Measurements from ENCODE around the gene TMTC2. TPM values are rescaled to one million over a fixed set of nuclear protein-coding genes. Genes with fewer than 3 reads are reported as not detected.

Gene TMTC2
- total and polyA plus RNA-seq, 2 donors (not counting 1 experiment from before 2014, with no cell fraction given): 2.4 to 3.2 TPM

DNA sequence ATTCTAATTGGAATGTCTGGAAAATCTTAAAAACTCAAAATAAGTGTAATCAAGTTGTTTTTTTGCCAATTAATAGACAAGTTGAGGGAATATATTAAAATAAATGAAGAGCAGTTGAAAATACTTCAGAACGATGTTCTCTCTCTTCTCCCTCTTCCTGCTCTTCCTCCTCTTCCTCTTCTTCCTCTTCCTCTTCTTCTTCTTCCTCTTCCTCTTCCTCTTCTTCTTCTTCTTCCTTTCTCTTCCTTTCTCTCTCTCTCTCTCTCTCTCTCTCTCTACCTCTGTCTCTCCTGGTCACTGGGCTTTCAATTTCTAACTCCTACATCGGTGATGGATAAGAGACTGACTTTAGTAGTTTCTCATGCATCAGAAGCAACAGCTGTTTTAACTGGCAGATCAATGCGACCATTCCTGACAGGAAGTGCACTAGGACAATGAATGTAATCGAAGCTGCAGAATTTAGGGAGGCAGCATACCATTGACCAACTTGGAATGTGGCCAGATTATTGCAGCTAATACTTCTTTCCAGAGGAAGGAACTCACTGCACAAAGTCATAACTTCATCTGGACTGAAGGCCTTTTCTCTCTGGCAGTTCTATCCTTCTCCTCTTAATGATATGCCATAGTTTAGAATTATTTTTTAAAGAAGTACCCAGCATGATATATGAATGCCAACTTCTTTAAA is 13.8 kb upstream of the TMTC2 start:
- DNase-seq: no peak
- no peaks in the 10 kb centered on the region for H4K20me1 ChIP-seq (ENCODE audit: control insufficient read depth, insufficient read depth, low read length, poor library complexity, severe bottlenecking)
- H3K4me2 ChIP-seq (replicated peaks; ENCODE audit: low read depth, low read length, poor library complexity, severe bottlenecking): no peak overlapping the region
- no peak for ATAC-seq (ENCODE audit: low read depth)
- TF ChIP-seq EZH2 (IDR thresholded peaks at IDR 0.05; ENCODE audit: borderline replicate concordance, insufficient read depth, low read depth, low read length, poor library complexity, severe bottlenecking): no peak
- Mint-ChIP-seq H3K27me3 (peaks cover 9% of the 10 kb centered on the region), H3K4me3 (no peak overlapping the region), H3K27ac (no peak overlapping the region), H3K9me3 (ENCODE audit: insufficient read depth) (no peaks in the 10 kb centered on the region), H3K4me1 (no peaks in the 10 kb centered on the region)
- no peak overlapping the region for H2AFZ ChIP-seq (ENCODE audit: insufficient read depth, low read depth, low read length, poor library complexity, severe bottlenecking)
- no peaks in the 10 kb centered on the region for H3K79me2 ChIP-seq (ENCODE audit: control insufficient read depth, insufficient read depth, low read length)
- H3K4me3 ChIP-seq (ENCODE audit: control extremely low read depth in 1 of 5, extremely low read depth in 1 of 5, insufficient read depth in 1 of 5, low read depth in 2 of 5, low read length in 4 of 5): no peak overlapping the region
- H3K27ac ChIP-seq (ENCODE audit: low read length in 2 of 2): no peak overlapping the region
- no peaks in the 10 kb centered on the region for H3K27me3 ChIP-seq (replicated peaks in 1 of 4; ENCODE audit: control extremely low read depth in 1 of 4, control insufficient read depth in 3 of 4, insufficient read depth in 4 of 4, low read length in 3 of 4)
- H3K4me1 ChIP-seq (ENCODE audit: control insufficient read depth in 2 of 2, insufficient read depth in 2 of 2, low read length in 2 of 2): no peaks in the 10 kb centered on the region
- no peaks in the 10 kb centered on the region for H3K36me3 ChIP-seq (replicated peaks in 1 of 2; ENCODE audit: control extremely low read depth in 1 of 2, control insufficient read depth in 1 of 2, extremely low read depth in 1 of 2, insufficient read depth in 2 of 2, low read length in 1 of 2)
- H3K9ac ChIP-seq (ENCODE audit: low read length): no peak overlapping the region
- POLR2A ChIA-PET: no interaction called here
- CTCF ChIA-PET: interaction anchor here (1.1 kb wide), 1 partner anchor 13 kb away, joined by 4 read pairs; no protein-coding TSS in a partner anchor
- no peaks in the 10 kb centered on the region for H3K9me3 ChIP-seq (ENCODE audit: control extremely low read depth in 1 of 3, control insufficient read depth in 2 of 3, insufficient read depth in 1 of 3, low read length in 2 of 3)
- intact Hi-C loops (cut with micrococcal nuclease): no loop called here
- WGBS (ENCODE audit: insufficient coverage): 90% methylated on average over 3 of the region's 4 CpGs

DNA sequence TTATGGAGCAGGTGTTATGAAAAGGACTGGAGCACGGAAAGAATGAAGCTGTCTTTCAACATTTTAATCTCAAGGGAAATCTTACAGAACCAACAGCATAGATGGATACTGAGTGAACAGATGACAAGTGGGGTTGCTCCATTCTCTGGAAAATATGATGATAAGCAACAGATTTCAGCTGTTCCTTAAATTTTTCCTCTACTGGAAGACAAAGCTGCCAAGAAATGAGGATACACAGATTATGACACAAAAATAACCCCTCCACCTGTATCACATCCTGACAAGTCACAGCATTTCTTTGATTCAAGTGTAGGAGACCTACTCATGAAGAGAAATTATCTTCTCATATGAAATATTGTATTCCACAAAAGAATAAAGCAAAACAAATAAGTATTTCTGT is 13.0 kb upstream of the TMTC2 start:
- H3K9me3 ChIP-seq (ENCODE audit: control extremely low read depth in 1 of 3, control insufficient read depth in 2 of 3, insufficient read depth in 1 of 3, low read length in 2 of 3): no peaks in the 10 kb centered on the region
- no peak for ATAC-seq (ENCODE audit: low read depth)
- H3K27ac ChIP-seq (ENCODE audit: low read length in 2 of 2): no peak overlapping the region
- Mint-ChIP-seq H3K9me3 (ENCODE audit: insufficient read depth) (no peaks in the 10 kb centered on the region), H3K4me1 (no peaks in the 10 kb centered on the region), H3K27me3 (peaks cover 12% of the 10 kb centered on the region), H3K4me3 (no peak overlapping the region), H3K27ac (no peak overlapping the region)
- H2AFZ ChIP-seq (ENCODE audit: insufficient read depth, low read depth, low read length, poor library complexity, severe bottlenecking): no peak overlapping the region
- WGBS (ENCODE audit: insufficient coverage): no CpG with 5 or more reads among the region's 1 CpG
- H3K79me2 ChIP-seq (ENCODE audit: control insufficient read depth, insufficient read depth, low read length): no peaks in the 10 kb centered on the region
- no peak for TF ChIP-seq EZH2 (IDR thresholded peaks at IDR 0.05; ENCODE audit: borderline replicate concordance, insufficient read depth, low read depth, low read length, poor library complexity, severe bottlenecking)
- TF ChIP-seq, protein P1, sequence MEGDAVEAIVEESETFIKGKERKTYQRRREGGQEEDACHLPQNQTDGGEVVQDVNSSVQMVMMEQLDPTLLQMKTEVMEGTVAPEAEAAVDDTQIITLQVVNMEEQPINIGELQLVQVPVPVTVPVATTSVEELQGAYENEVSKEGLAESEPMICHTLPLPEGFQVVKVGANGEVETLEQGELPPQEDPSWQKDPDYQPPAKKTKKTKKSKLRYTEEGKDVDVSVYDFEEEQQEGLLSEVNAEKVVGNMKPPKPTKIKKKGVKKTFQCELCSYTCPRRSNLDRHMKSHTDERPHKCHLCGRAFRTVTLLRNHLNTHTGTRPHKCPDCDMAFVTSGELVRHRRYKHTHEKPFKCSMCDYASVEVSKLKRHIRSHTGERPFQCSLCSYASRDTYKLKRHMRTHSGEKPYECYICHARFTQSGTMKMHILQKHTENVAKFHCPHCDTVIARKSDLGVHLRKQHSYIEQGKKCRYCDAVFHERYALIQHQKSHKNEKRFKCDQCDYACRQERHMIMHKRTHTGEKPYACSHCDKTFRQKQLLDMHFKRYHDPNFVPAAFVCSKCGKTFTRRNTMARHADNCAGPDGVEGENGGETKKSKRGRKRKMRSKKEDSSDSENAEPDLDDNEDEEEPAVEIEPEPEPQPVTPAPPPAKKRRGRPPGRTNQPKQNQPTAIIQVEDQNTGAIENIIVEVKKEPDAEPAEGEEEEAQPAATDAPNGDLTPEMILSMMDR (IDR thresholded peaks at IDR 0.05): no peak
- ChIA-PET CTCF (interaction anchor here (1.1 to 2.8 kb wide), 2 partner anchors 12 kb away, joined by 4 to 12 read pairs; no protein-coding TSS in a partner anchor), POLR2A (no interaction called here)
- no peaks in the 10 kb centered on the region for H3K4me1 ChIP-seq (ENCODE audit: control insufficient read depth in 2 of 2, insufficient read depth in 2 of 2, low read length in 2 of 2)
- H3K4me2 ChIP-seq (replicated peaks; ENCODE audit: low read depth, low read length, poor library complexity, severe bottlenecking): no peak overlapping the region
- H3K36me3 ChIP-seq (replicated peaks in 1 of 2; ENCODE audit: control extremely low read depth in 1 of 2, control insufficient read depth in 1 of 2, extremely low read depth in 1 of 2, insufficient read depth in 2 of 2, low read length in 1 of 2): no peaks in the 10 kb centered on the region
- no peak overlapping the region for H3K9ac ChIP-seq (ENCODE audit: low read length)
- no peak overlapping the region for H3K4me3 ChIP-seq (ENCODE audit: control extremely low read depth in 1 of 5, extremely low read depth in 1 of 5, insufficient read depth in 1 of 5, low read depth in 2 of 5, low read length in 4 of 5)
- intact Hi-C loops (cut with micrococcal nuclease): no loop called here
- no peaks in the 10 kb centered on the region for H4K20me1 ChIP-seq (ENCODE audit: control insufficient read depth, insufficient read depth, low read length, poor library complexity, severe bottlenecking)
- H3K27me3 ChIP-seq (replicated peaks in 1 of 4; ENCODE audit: control extremely low read depth in 1 of 4, control insufficient read depth in 3 of 4, insufficient read depth in 4 of 4, low read length in 3 of 4): no peaks in the 10 kb centered on the region
- no peak for DNase-seq

Data from B cell (primary cell).